ENCODE results near the gene SDCCAG8. TPM values are rescaled to one million over a fixed set of nuclear protein-coding genes. Genes with fewer than 3 reads are reported as not detected.

SDCCAG8 gene
- polyA plus RNA-seq, 1 donor, result 35.0 TPM

DNA sequence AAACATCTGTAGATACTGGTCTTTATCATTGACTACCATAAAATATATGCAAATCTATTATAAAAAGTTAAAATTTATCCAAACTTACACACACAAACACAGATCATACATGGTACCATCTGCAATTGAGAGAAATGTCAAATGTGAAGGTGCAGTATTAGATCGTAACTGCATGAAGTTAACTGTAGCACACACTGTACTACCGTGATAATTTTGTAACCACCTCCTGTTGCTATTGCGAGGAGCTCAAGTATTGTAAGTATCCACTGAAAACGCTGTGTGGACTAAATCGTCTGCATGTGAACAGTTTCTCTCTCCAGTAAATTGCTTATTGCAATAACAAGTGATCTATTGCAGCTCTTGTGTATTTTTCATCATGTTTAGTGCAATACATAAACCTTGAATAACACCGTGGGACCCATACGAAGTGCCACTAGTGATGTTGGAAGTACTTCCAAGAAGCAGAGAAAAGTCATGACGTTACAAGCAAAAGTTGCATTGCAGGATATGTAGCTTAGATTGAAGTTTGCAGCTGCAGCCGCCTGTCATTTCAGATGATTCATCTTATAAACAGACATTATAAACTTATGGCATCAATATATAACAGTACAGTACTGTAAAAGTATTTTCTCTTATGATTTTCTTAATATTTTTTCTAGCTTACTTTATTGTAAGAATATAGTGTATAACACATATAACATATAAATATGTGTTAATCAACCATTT is 172.9 kb downstream of the SDCCAG8 start:
- WGBS (ENCODE audit: insufficient coverage, low lambda C conversion rate), result 67% methylated on average over 1 of the region's 9 CpGs
- Histone ChIP-seq H3K4me3 (ENCODE audit: low read length) (no peak overlapping the region), H3K36me3 (ENCODE audit: control insufficient read depth, insufficient read depth, low read length) (peaks cover 9% of the 10 kb centered on the region), H3K4me1 (ENCODE audit: control insufficient read depth, insufficient read depth, low read length) (no peaks in the 10 kb centered on the region), H3K9me3 (ENCODE audit: control insufficient read depth, low read depth, low read length) (no peaks in the 10 kb centered on the region), H3K27ac (ENCODE audit: low read length) (no peak overlapping the region), H3K27me3 (ENCODE audit: control insufficient read depth, insufficient read depth, low read length) (no peaks in the 10 kb centered on the region)
- no peak for DNase-seq

DNA sequence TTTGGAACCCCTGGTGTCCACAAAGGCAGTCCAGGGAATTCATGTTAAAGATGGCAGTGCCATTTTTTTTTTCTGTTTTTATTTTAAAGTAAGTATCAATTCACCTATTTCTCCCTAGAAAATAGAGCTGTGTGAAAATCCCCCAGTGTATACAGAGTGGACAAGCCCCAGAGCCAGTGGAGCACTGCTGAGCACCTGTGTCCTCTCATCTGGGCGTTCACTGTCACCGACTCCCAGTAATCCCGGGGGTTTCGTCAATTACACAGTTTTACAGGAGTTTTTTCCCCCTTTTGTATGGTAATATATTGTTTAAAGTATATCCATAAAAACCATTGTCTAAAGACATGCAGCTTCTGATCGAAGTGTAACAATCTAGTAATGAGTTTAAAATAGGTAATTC is 175.8 kb downstream of the SDCCAG8 start:
- 100% methylated on average over 1 of the region's 5 CpGs for WGBS (ENCODE audit: insufficient coverage, low lambda C conversion rate)
- Histone ChIP-seq H3K4me1 (ENCODE audit: control insufficient read depth, insufficient read depth, low read length) (no peaks in the 10 kb centered on the region), H3K27me3 (ENCODE audit: control insufficient read depth, insufficient read depth, low read length) (no peaks in the 10 kb centered on the region), H3K36me3 (ENCODE audit: control insufficient read depth, insufficient read depth, low read length) (peaks cover 9% of the 10 kb centered on the region), H3K27ac (ENCODE audit: low read length) (no peak overlapping the region), H3K4me3 (ENCODE audit: low read length) (no peak overlapping the region), H3K9me3 (ENCODE audit: control insufficient read depth, low read depth, low read length) (no peaks in the 10 kb centered on the region)
- DNase-seq, result no peak

DNA sequence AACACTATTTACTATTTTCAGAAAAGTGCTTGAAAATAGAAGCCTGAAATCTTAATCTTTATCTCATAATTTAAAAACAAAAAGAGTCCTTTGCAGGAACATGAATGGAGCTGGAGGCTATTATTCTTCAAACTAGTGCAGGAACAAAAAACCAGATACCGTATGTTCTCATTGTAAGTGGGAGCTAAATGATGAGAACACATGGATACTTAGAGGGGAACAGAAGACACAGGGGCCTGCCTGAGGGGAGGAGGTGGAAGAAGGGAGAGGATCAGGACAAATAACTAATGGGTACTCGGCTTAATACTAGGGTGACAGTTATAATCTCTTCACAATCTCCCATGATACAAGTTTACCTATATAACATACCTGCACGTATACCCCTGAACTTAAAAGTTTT is 176.3 kb downstream of the SDCCAG8 start:
- Histone ChIP-seq H3K4me3 (ENCODE audit: low read length) (no peak overlapping the region), H3K36me3 (ENCODE audit: control insufficient read depth, insufficient read depth, low read length) (peaks cover 6% of the 10 kb centered on the region), H3K9me3 (ENCODE audit: control insufficient read depth, low read depth, low read length) (no peaks in the 10 kb centered on the region), H3K27ac (ENCODE audit: low read length) (no peak overlapping the region), H3K27me3 (ENCODE audit: control insufficient read depth, insufficient read depth, low read length) (no peaks in the 10 kb centered on the region), H3K4me1 (ENCODE audit: control insufficient read depth, insufficient read depth, low read length) (no peaks in the 10 kb centered on the region)
- WGBS (ENCODE audit: insufficient coverage, low lambda C conversion rate), result 75% methylated on average over 2 of the region's 3 CpGs
- DNase-seq, result no peak

DNA sequence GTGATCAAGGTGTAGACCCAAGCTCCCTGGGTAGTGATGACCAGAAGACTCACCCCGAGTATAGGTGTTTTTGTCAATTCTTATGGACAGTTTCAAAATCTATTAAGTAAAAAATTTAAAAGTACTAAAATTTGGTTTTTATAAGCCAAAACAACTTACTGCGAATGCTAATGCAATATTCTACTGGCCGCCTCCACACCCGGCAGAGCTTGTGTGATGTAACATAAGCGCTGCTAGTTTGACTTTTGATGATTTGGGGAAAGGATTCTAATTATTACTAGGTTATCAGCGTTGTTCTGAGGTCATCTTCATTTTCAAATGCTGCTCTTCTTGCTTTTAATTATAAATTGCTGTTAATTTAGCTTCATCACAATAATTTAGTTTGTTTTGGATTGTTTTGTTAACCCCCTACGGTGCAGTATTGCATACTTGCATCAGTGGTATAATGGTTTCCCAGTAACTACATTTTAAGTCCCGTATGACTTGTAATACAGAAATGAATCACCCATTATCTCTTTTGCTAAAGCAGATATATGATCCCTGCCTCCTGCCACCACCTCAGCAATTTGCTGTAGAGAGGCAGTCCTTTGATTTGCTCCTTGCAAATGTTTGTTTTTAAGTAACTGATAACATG is 178.0 kb downstream of the SDCCAG8 start:
- 100% methylated on average over 1 of the region's 8 CpGs for WGBS (ENCODE audit: insufficient coverage, low lambda C conversion rate)
- H3K27me3 ChIP-seq (ENCODE audit: control insufficient read depth, insufficient read depth, low read length), result no peaks in the 10 kb centered on the region
- no peak for DNase-seq
- no peak overlapping the region for H3K4me3 ChIP-seq (ENCODE audit: low read length)
- H3K36me3 ChIP-seq (ENCODE audit: control insufficient read depth, insufficient read depth, low read length), result peaks cover 2% of the 10 kb centered on the region
- H3K4me1 ChIP-seq (ENCODE audit: control insufficient read depth, insufficient read depth, low read length), result no peaks in the 10 kb centered on the region
- H3K27ac ChIP-seq (ENCODE audit: low read length), result no peak overlapping the region
- no peaks in the 10 kb centered on the region for H3K9me3 ChIP-seq (ENCODE audit: control insufficient read depth, low read depth, low read length)

DNA sequence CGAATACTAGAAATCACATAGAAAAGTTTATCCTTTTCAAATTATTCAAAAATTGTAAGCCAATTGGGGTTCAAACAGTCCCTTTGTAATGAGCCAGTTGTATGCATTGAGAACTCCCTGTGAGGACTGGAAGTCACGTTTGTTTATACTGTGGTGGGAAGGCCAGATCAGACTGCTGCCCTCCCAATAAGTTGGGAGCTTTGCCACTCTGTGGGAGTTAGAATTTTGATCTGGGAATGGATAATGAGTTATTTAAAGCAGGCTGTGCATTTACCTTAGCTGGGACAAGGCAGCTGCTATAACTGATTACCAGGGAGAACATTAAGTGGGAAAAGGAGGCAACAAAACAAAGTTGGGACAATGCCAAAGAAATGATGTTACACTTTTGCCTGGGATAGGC is 178.8 kb downstream of the SDCCAG8 start:
- Histone ChIP-seq H3K9me3 (ENCODE audit: control insufficient read depth, low read depth, low read length) (no peaks in the 10 kb centered on the region), H3K27ac (ENCODE audit: low read length) (no peak overlapping the region), H3K4me3 (ENCODE audit: low read length) (no peak overlapping the region), H3K27me3 (ENCODE audit: control insufficient read depth, insufficient read depth, low read length) (no peaks in the 10 kb centered on the region), H3K4me1 (ENCODE audit: control insufficient read depth, insufficient read depth, low read length) (no peaks in the 10 kb centered on the region), H3K36me3 (ENCODE audit: control insufficient read depth, insufficient read depth, low read length) (peaks cover 5% of the 10 kb centered on the region)
- no peak for DNase-seq
- WGBS (ENCODE audit: insufficient coverage, low lambda C conversion rate), result no CpG with 5 or more reads among the region's 2 CpGs

DNA sequence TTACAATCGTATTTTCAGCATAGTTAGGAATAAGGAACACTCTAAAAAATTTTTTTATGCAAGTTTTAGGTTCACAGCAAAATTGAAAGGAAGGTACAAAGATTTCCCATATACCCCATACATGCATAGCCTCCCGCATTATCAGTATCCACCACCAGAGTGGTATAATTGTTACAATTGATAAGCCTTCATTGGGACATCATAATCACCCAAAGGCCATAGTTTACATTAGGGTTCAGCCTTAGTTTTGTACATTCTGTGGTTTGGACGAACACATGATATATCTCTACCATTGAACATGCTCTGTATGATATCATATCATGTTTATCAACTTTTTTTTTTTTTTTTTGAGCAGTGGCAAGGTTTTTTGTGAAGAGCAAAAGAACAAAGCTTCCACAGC is 180.0 kb downstream of the SDCCAG8 start:
- H3K4me3 ChIP-seq (ENCODE audit: low read length), result no peak overlapping the region
- no peaks in the 10 kb centered on the region for H3K9me3 ChIP-seq (ENCODE audit: control insufficient read depth, low read depth, low read length)
- no peak for DNase-seq
- WGBS (ENCODE audit: insufficient coverage, low lambda C conversion rate), result 86% methylated on average over 1 of the region's 3 CpGs
- no peaks in the 10 kb centered on the region for H3K4me1 ChIP-seq (ENCODE audit: control insufficient read depth, insufficient read depth, low read length)
- H3K27me3 ChIP-seq (ENCODE audit: control insufficient read depth, insufficient read depth, low read length), result no peaks in the 10 kb centered on the region
- peaks cover 5% of the 10 kb centered on the region for H3K36me3 ChIP-seq (ENCODE audit: control insufficient read depth, insufficient read depth, low read length)
- H3K27ac ChIP-seq (ENCODE audit: low read length), result no peak overlapping the region

DNA sequence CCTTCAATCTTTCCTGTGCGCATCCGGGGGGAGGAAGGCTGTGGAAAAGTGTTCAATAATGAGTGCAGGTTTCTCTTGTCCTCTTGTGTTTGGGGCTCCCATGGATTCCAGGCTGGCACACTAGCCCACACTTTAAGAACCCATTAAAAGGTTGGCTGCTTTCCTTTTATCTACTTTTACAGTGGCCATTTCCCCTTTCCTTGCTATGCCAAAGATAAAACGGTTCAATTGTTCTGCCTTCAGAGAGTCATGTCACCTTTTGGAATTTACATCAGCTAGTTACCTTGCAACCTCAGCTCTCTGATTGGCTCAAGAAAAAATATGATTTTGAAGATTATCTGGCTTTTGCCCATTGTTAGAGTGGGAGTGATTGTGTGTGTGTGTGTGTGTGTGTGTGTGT is 182.3 kb downstream of the SDCCAG8 start:
- WGBS (ENCODE audit: insufficient coverage, low lambda C conversion rate), result no CpG with 5 or more reads among the region's 3 CpGs
- DNase-seq, result no peak
- H3K27ac ChIP-seq (ENCODE audit: low read length), result no peak overlapping the region

DNA sequence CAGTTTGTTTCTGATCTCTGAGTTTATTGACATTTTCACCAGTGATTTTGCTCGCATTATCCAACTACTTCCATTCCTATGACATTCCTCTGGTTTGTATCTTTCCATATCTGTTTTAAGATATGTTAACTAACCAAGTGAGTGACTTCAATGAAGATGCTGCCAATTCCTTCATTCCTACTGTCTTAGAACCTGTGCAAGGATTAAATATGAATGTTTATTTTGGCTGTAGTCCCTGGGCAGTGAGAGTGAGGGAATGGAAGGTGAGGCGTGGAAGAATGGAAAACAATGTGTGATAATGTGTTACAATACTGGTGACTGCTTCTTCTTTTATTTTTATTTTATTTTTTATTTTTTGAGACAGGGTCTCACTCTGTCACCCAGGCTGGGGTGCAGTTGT is 183.0 kb downstream of the SDCCAG8 start:
- no peak overlapping the region for H3K4me3 ChIP-seq (ENCODE audit: low read length)
- H3K27me3 ChIP-seq (ENCODE audit: control insufficient read depth, insufficient read depth, low read length), result no peaks in the 10 kb centered on the region
- WGBS (ENCODE audit: insufficient coverage, low lambda C conversion rate), result 100% methylated on average over 1 of the region's 2 CpGs
- H3K4me1 ChIP-seq (ENCODE audit: control insufficient read depth, insufficient read depth, low read length), result no peaks in the 10 kb centered on the region
- H3K9me3 ChIP-seq (ENCODE audit: control insufficient read depth, low read depth, low read length), result no peaks in the 10 kb centered on the region
- peaks cover 3% of the 10 kb centered on the region for H3K36me3 ChIP-seq (ENCODE audit: control insufficient read depth, insufficient read depth, low read length)
- H3K27ac ChIP-seq (ENCODE audit: low read length), result no peak overlapping the region
- DNase-seq, result no peak

More for the DNA sequence above, 182.3 kb downstream of the SDCCAG8 start:
- Histone ChIP-seq H3K4me3 (ENCODE audit: low read length) (no peak overlapping the region), H3K36me3 (ENCODE audit: control insufficient read depth, insufficient read depth, low read length) (peaks cover 3% of the 10 kb centered on the region), H3K4me1 (ENCODE audit: control insufficient read depth, insufficient read depth, low read length) (no peaks in the 10 kb centered on the region), H3K9me3 (ENCODE audit: control insufficient read depth, low read depth, low read length) (no peaks in the 10 kb centered on the region), H3K27me3 (ENCODE audit: control insufficient read depth, insufficient read depth, low read length) (no peaks in the 10 kb centered on the region)

DNA sequence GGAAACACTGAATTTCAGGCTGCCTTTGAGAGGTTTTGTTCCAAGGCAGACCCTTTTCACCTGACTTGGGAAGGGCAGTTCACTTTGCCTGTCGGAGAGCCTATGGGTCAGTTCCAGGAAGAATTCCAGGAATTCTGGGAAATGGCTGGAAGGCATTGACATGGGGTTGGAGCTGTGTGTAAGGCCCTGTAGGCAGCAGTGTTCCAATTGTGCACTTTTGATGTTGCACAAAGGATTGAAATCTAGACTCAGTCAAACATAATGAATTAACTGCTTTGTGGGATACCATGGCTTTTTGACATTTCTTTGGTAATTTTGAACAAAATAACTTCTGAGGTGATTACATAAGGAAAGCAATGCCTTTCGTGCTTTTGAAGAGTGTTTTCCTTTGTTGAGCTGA is 184.6 kb downstream of the SDCCAG8 start:
- WGBS (ENCODE audit: insufficient coverage, low lambda C conversion rate), result no CpG with 5 or more reads among the region's 2 CpGs
- Histone ChIP-seq H3K9me3 (ENCODE audit: control insufficient read depth, low read depth, low read length) (no peaks in the 10 kb centered on the region), H3K4me1 (ENCODE audit: control insufficient read depth, insufficient read depth, low read length) (no peaks in the 10 kb centered on the region), H3K4me3 (ENCODE audit: low read length) (no peak overlapping the region), H3K27ac (ENCODE audit: low read length) (no peak overlapping the region), H3K27me3 (ENCODE audit: control insufficient read depth, insufficient read depth, low read length) (no peaks in the 10 kb centered on the region), H3K36me3 (ENCODE audit: control insufficient read depth, insufficient read depth, low read length) (peaks cover 3% of the 10 kb centered on the region)
- DNase-seq, result no peak

DNA sequence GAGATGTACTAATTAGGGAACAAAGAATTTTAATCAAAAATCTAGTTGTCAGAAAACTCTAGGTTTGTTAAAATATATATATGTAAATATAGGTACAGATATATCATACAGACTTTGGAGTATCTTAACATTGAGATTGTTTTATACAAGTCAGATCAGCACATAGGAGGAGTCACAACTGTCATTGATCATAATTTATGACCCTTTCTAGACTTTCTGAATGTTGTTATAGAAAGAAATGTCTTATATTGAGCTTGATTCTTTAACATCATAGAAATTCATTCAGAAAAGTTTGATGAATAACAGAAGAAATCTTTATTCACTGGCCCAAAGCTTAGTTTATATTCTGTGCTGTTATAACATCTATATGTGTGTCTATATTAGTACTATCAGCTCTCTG is 185.8 kb downstream of the SDCCAG8 start:
- Histone ChIP-seq H3K4me3 (ENCODE audit: low read length) (no peak overlapping the region), H3K9me3 (ENCODE audit: control insufficient read depth, low read depth, low read length) (no peaks in the 10 kb centered on the region), H3K27me3 (ENCODE audit: control insufficient read depth, insufficient read depth, low read length) (no peaks in the 10 kb centered on the region), H3K4me1 (ENCODE audit: control insufficient read depth, insufficient read depth, low read length) (no peaks in the 10 kb centered on the region), H3K36me3 (ENCODE audit: control insufficient read depth, insufficient read depth, low read length) (peaks cover 7% of the 10 kb centered on the region), H3K27ac (ENCODE audit: low read length) (no peak overlapping the region)
- DNase-seq, result no peak

DNA sequence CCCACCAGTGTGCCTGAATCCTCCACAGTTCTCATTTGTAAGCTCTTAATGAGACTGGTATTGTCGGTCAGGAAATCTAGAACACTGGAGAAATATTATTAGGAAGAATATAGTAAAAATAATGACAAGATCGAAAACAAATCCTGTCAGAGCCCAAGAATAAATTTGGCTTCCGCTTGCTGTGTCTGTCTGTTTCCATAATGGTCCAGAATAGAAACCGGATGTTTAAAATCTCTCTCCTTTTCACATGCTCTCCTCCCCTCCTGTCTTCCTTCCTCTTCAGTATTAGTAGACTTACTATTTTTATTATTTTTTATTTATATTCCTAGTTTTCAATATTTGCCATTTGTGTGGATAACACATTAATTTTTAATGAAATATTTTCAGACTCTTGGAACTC is 187.7 kb downstream of the SDCCAG8 start:
- Histone ChIP-seq H3K27ac (ENCODE audit: low read length) (no peak overlapping the region), H3K9me3 (ENCODE audit: control insufficient read depth, low read depth, low read length) (no peaks in the 10 kb centered on the region), H3K36me3 (ENCODE audit: control insufficient read depth, insufficient read depth, low read length) (peaks cover 7% of the 10 kb centered on the region), H3K4me1 (ENCODE audit: control insufficient read depth, insufficient read depth, low read length) (no peaks in the 10 kb centered on the region), H3K27me3 (ENCODE audit: control insufficient read depth, insufficient read depth, low read length) (no peaks in the 10 kb centered on the region), H3K4me3 (ENCODE audit: low read length) (no peak overlapping the region)
- no peak for DNase-seq
- WGBS (ENCODE audit: insufficient coverage, low lambda C conversion rate), result 70% methylated on average over 2 of the region's 4 CpGs
